Activated CD4-positive, alpha-beta T cell treated with anti-CD3 and anti-CD28 coated beads for 24 hours (primary cell): ENCODE measurements around the gene TDRD10.

Experiments
- DNase-seq, 2 donors: peaks; one replicate each; pipeline ENCODE4 v3.0.0-alpha.2; 2020; ENCODE audit warnings: low read depth in 2 of 2

The TDRD10 gene

DNA sequence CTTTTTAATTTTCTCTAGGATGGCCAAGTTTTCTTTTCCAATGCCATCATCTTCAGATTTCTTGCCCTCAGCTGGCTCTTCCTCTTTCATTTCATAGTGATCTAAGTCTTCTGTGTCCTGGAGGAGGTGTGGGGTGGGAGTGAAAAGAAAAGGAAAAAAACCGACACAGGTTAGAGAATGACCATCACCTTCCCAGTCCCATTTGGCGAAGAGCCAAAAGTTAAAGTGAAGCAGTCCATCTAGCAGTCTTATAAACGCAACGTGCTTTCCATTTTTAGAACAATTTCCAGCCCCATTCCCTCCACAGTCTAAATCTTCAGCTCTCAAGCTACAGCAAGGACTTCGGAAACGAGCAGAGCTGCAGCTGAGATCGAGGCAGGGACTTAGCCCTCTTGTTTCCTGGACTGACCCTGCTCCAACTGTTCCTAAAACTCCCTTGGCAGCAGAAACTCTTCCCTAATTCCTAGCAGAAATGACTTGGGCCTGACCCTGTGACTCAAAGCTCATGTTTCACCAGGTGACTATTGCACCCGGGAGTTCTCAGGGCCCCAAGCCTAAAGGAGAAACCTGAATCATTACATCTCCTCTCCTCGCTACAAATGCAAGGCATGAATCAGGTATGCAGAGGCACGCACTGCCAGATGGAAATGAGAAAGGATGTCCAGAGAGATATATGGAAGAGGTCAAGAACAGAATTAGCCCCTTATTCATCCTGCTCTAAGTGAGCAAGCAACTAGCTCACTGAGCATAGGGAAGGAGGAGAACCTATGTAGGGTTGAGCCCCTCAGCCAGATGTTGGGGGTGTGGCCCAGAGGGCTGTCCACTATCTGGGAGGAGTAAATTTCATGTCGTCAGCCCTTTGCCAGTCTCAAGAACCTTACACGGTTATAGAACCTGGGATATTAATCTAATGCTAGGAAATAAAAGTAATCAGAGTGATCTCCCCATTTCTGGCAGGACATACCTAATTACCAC, 51.3 kb downstream of the TDRD10 start:
- DNase-seq = no peak

GRCh38 chr1:154556422-154556821, 54.4 kb downstream of the TDRD10 start:
- DNase-seq = no peak

DNA sequence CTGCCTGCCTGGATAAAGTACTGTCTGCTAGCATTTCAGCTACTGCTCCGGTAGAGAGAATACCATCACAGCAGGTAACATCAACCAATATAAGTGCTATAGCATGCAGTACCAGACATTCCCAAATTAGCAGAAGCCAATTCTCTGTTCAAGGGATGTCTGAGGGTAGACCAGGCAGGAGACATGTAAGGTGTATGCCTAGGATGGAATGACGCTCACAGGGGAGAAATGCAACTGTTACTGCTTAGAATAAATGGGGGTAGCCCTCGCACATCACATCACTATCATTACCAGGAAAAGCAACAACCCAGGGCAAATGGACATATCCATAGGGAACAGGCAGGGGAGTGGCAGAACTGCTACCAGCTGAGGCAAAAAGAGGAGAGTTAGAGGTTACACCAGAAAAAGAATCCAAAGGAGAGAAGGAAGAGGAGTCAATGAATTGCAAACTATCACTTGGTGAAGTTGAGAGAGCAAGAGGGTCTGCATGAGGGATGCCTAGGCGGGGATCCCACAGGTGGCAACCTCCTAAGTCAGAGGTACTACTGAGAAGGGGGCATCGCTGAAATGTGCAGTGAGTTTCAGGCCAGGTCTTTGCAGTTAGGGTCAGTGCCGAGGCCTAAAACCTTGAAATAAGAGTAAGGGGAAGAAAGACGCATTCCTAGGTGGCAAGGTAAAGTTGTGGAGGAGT, 55.4 kb downstream of the TDRD10 start:
- no peak for DNase-seq

- DNase-seq = no peak
Observed at GRCh38 chr1:154557939-154558719, 56.1 kb downstream of the TDRD10 start, which contains the start of gene UBE2Q1. UBE2Q1 (minus strand) TSS chr1:154558662; CDS start chr1:154558553, 109 bp downstream.

GRCh38 chr1:154558720-154559465, 56.9 kb downstream of the TDRD10 start:
- DNase-seq = peak; percentile 96 to 99

DNA sequence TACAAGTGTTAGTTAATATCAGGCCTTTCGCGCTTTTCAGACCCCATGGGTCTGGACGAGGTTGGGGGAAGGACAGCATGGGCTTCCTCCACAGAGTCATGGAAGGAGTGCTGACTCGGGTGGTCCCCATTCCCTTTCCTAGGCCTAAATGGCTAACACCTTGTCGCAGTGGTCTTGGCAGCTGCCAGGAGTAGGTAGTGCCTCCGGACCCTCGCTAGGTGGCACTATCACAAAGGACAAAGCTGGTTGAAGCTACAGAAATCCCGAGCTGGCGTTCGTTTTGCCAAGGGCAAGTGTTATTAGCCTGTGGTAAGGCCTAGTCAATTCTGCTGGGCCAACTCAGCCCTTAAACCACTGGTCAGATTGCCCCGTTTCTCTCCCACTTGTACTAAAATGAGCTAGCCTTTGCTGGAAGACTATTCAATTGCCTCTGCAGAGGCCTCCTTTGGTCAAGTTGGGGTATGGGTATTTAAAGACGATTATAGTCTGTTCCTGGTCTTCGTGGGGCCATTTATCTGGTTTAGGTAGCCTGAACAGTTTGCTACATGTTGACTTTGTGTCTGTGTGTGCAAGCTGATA, 57.5 kb downstream of the TDRD10 start:
- DNase-seq = peak; percentile 73

DNA sequence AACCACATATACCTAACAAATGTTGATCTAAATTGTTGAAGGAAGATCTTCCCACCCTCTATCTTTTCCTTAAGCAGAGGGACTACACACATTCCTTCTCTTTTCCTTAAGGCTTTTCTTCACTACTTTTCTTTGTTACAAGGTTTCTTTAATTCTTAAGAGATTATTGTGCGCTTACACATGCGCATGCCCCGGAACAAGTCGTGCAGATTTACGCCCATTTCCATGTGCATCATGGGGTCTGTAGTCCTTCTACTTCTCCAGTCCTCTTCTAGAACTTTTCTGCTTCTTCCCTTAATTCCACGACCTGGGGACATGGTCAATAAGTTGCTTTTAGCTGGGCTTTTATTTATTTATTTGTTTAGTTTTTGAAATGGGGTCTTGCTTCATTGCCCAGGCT, 63.9 kb downstream of the TDRD10 start:
- DNase-seq = no peak

GRCh38 chr1:154567386-154568156, 65.6 kb downstream of the TDRD10 start, which contains the start of gene CHRNB2:
CHRNB2 (plus strand) TSS chr1:154567778; CDS start chr1:154568045, 267 bp downstream.
- peak; percentile 46 to 55 for DNase-seq

- no peak for DNase-seq
Observed at GRCh38 chr1:154568157-154568815, 66.3 kb downstream of the TDRD10 start.

GRCh38 chr1:154571244-154571963, 69.4 kb downstream of the TDRD10 start:
- no peak for DNase-seq

DNA sequence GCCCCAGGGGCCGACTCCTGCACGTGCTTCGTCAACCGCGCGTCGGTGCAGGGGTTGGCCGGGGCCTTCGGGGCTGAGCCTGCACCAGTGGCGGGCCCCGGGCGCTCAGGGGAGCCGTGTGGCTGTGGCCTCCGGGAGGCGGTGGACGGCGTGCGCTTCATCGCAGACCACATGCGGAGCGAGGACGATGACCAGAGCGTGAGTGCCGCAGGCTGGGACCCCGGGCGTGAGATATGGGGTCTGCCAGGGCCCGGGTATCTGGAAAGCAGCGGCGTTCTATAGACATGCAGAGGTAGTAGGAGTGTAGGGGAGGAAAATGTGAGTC, 69.9 kb downstream of the TDRD10 start:
- DNase-seq = no peak

DNA sequence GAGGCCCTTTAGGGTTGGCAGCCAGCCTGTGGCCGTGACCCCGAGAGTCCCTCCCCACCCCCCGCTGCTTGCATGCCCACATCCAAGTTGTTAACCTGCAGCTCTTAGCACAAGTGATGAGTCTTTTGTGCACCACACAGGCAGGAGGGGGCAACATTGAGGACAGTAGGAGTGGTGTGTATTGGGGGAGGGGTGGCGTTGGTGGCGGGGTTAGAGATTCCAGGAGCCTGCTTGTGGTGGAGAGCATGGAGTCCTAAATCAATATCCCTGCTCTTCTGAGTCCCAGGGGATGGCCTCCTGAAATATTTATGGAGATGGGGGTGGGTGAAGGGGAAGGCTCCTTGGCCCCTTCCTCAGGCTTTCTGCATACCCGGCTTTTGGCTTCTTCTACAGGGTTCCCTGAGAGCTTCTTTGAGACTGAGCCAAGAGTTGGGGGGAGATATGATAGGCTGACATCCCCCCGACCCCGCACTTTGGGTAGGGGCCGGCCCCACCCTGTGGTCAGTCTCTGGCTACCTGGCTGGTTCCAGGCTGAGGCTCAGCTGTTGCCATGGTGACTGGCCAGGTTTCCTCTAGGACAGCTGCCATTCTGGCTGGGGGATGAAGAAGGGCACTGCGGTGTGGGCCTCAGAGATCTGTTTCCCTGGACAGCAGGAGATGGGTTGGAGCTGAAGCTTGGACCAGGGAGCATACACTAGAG, 70.6 kb downstream of the TDRD10 start:
- no peak for DNase-seq

DNA sequence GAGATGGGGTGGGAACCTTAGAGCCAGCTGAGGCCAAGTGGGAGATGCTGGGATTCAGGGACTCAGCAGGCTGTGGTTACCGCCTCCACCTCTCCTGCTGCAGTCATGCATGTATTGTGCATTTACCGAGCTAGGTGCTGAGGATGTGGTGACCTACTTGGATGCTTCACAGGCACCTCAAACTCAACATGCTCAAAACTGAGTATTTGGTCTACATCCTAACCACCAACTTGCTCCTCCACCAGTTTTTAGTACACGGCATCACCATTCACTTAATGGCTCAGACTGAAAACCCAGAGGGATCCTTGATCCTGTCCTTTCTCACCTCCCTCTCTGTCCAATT, 71.1 kb downstream of the TDRD10 start:
- DNase-seq = no peak

DNA sequence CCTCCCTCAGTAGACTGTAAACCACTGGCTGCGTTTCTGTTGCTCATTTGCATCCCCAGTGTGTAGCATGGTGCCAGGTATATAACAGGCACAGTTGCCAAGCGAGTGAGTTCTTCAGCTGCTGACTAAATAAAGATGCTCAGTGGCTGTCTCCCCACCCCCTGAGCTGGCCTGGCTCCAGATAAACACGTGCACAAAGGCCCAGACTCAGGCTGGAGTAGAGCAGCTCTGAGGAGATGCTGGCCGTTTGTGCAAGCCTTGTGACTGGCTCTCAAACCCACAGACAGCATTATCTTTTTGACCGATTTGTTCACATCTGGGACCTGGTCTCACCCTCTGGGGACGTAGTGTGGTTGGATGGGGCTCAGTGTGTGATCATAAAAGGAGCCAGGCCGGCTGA, 72.7 kb downstream of the TDRD10 start:
- DNase-seq = no peak

DNA sequence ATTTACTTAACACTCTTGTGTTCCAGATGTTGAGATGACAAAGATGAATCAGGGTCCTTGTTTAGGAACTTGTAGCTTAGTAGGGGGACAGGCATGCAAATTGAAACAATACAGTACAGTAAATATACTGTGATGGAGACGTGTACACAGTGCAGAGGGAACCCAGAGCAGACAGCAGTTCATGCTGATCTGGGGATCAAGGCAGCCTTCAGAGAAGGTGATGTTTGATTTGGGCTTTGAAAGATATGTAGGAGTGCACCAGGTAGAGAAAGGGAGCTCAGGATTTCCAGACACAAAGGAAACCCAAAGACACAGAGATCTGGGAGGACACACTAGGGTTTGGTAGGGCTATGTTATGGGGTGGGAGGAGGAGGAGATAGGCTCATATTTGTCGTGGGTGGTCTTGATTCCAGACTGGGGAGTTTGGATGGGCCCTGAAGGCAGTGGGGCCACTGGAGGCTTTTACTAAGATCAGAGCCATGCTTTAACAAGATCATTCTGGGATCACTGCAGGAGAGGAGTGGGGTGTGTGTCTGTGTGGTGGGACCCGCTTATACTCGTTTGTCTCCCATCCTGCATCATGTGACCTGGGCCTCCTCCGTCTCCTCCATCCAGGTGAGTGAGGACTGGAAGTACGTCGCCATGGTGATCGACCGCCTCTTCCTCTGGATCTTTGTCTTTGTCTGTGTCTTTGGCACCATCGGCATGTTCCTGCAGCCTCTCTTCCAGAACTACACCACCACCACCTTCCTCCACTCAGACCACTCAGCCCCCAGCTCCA, 73.3 kb downstream of the TDRD10 start:
- DNase-seq = no peak

- DNase-seq = no peak
Observed at GRCh38 chr1:154575951-154576566, 74.0 kb downstream of the TDRD10 start.

- DNase-seq = no peak
Observed at GRCh38 chr1:154577346-154578057, 75.5 kb downstream of the TDRD10 start.
